HepG2 (cell line): ENCODE results near the gene SNX9. TPM values are rescaled to one million over a fixed set of nuclear protein-coding genes. Genes with fewer than 3 reads are reported as not detected.

Experiments used
- ATAC-seq: fragments of 200-7000 bp; cut with Tn5 transposase; 3 replicates; pipeline ENCODE4 v1.9.1; 2020; ENCODE audit warnings: mild to moderate bottlenecking, moderate library complexity
- BruUV-seq: library from RNA; stranded (reverse); fragments of 400-500 nt; replicated peaks from 2 replicates; lab custom pipeline; 2021; lab: Mats Ljungman, UMichigan
- CTCF ChIA-PET: fragments of 300-600 bp; formaldehyde crosslinking; extraction: SDS; loops from one replicate; lab custom pipeline; 2021; ENCODE audit warnings: low total read pairs, inconsistent platforms, low intra/inter-chr PET ratio; lab: Yijun Ruan, JAX
- POLR2A ChIA-PET: fragments of 350-600 bp; sonication (Branson Sonifier 250); formaldehyde crosslinking; loops from one replicate; lab custom pipeline; 2020; ENCODE audit warnings: antibody characterized with exemption, inconsistent platforms; lab: Yijun Ruan, JAX
- DNase-seq: peaks from one replicate; pipeline ENCODE4 v3.0.0-alpha.2; 2015; ENCODE audit warnings: low spot score
- FAIRE-seq: peaks from 3 replicates; lab custom pipeline; 2011; peaks lifted over from hg19 to GRCh38; lab: Jason Lieb, UNC
- H2AFZ ChIP-seq: one replicate; pipeline ENCODE4 v1.6.1; 2011; ENCODE audit warnings: low read length, inconsistent platforms
- H3K27ac ChIP-seq: fragments of 300-600 bp; 3 replicates; pipeline ENCODE4 v1.8.0; 2011; ENCODE audit warnings: mixed run types, mild to moderate bottlenecking, mixed read lengths, low read length, inconsistent platforms; ENCODE audit not compliant: insufficient read depth; ENCODE audit errors: extremely low read length
- H3K27me3 ChIP-seq, 2 experiments: fragments of 200-600 bp in 1 of 2; 2 replicates in 1 of 2; 3 replicates in 1 of 2; pipeline versions ENCODE4 v1.6.0 to v1.8.0; 2011; ENCODE audit warnings: low read length in 2 of 2, mild to moderate bottlenecking in 2 of 2, moderate library complexity in 2 of 2, inconsistent platforms in 1 of 2; ENCODE audit not compliant: insufficient read depth in 2 of 2, control insufficient read depth in 1 of 2
- H3K36me3 ChIP-seq, 2 experiments: fragments of 200-600 bp in 1 of 2; replicated peaks in 1 of 2; 2 replicates in 1 of 2; 3 replicates in 1 of 2; pipeline versions ENCODE4 v1.5.1 to v1.8.0; 2011; ENCODE audit warnings: low read length in 2 of 2, inconsistent platforms in 1 of 2; ENCODE audit not compliant: insufficient read depth in 2 of 2, control insufficient read depth in 1 of 2
- H3K4me1 ChIP-seq: 2 replicates; pipeline ENCODE4 v1.5.1; 2012; ENCODE audit warnings: low read length, inconsistent platforms; ENCODE audit not compliant: insufficient read depth
- H3K4me2 ChIP-seq: 2 replicates; pipeline ENCODE4 v1.6.0; 2011; ENCODE audit warnings: low read depth, low read length, inconsistent platforms
- H3K4me3 ChIP-seq, 3 experiments: fragments of 200-600 bp in 1 of 3; sonication (generic), shearing (Covaris generic) in 1 of 3; replicated peaks in 1 of 3; 2 replicates each; pipeline ENCODE4 v1.5.1; 2011 to 2016; ENCODE audit warnings: low read length in 3 of 3, inconsistent platforms in 2 of 3, low read depth in 2 of 3, mild to moderate bottlenecking in 2 of 3, control low read depth in 1 of 3, mixed read lengths in 1 of 3; ENCODE audit not compliant: insufficient read depth in 1 of 3
- H3K79me2 ChIP-seq: one replicate; pipeline ENCODE4 v1.6.1; 2011; ENCODE audit warnings: low read length, inconsistent platforms; ENCODE audit not compliant: insufficient read depth
- H3K9ac ChIP-seq: 2 replicates; pipeline ENCODE4 v1.6.0; 2011; ENCODE audit warnings: mild to moderate bottlenecking, low read depth, low read length, inconsistent platforms; ENCODE audit not compliant: insufficient read depth
- H3K9me3 ChIP-seq: 2 replicates; pipeline ENCODE4 v1.5.1; 2012; ENCODE audit warnings: mild to moderate bottlenecking, low read length
- H4K20me1 ChIP-seq: 2 replicates; pipeline ENCODE4 v1.6.0; 2011; ENCODE audit warnings: inconsistent platforms, mild to moderate bottlenecking, low read length, moderate library complexity; ENCODE audit not compliant: insufficient read depth
- AGO2 ChIP-seq: fragments of 200-400 bp; formaldehyde crosslinking; optimal IDR thresholded peaks from 2 replicates; pipeline ENCODE3; 2017; ENCODE audit warnings: mild to moderate bottlenecking, low read depth, low read length, moderate library complexity
- ETV6 ChIP-seq: sonication (generic); formaldehyde crosslinking; conservative IDR thresholded peaks from 2 replicates; pipeline ENCODE4 v1.4.0; 2020; ENCODE audit warnings: missing genetic modification reagents
- HNF4A ChIP-seq: sonication (generic); formaldehyde crosslinking; IDR thresholded peaks from 2 replicates; pipeline ENCODE4 v1.4.0; 2020; ENCODE audit warnings: missing genetic modification reagents
- NFKB2 ChIP-seq: sonication (generic); formaldehyde crosslinking; IDR thresholded peaks from 2 replicates; pipeline ENCODE4 v1.4.0; 2020; ENCODE audit warnings: missing genetic modification reagents, borderline replicate concordance
- SSRP1 ChIP-seq: IDR thresholded peaks from 2 replicates; pipeline ENCODE4 v1.6.1; 2016; ENCODE audit warnings: control low read depth
- STAG1 ChIP-seq: sonication (generic); formaldehyde crosslinking; IDR thresholded peaks from 2 replicates; pipeline ENCODE4 v1.4.0; 2020; ENCODE audit warnings: missing genetic modification reagents
- U2AF1 ChIP-seq: fragments of 200-400 bp; formaldehyde crosslinking; optimal IDR thresholded peaks from 2 replicates; pipeline ENCODE3; 2017; ENCODE audit warnings: mild to moderate bottlenecking, low read depth, low read length
- ZFP36L1 ChIP-seq: sonication (generic); formaldehyde crosslinking; IDR thresholded peaks from 2 replicates; pipeline ENCODE4 v1.8.0; 2022; ENCODE audit warnings: mild to moderate bottlenecking, missing genetic modification reagents, moderate library complexity
- ZNF746 ChIP-seq: sonication (generic); formaldehyde crosslinking; IDR thresholded peaks from 2 replicates; pipeline ENCODE4 v1.8.0; 2022; ENCODE audit warnings: mild to moderate bottlenecking, missing genetic modification reagents
- ZNF768 ChIP-seq: sonication (generic); formaldehyde crosslinking; IDR thresholded peaks from 2 replicates; pipeline ENCODE4 v1.4.0; 2020; ENCODE audit warnings: missing genetic modification reagents
- WGBS: methylation state at CpG from one replicate; pipeline ENCODE4 v1.1.6; 2017; ENCODE audit warnings: low lambda C conversion rate; 5-methylcytosine and 5-hydroxymethylcytosine counted together
- in situ Hi-C: cut with HindIII; loops from 2 replicates; pipeline ENCODE4 v1.10.0; 2017; ENCODE audit warnings: low pct_unique_long_range_greater_than_20kb; ENCODE audit not compliant: extremely low pct_ligation_motif_present
- intact Hi-C: fragments of 100-400 bp; cut with micrococcal nuclease; formaldehyde crosslinking; loops from one replicate; pipeline ENCODE4 v1.10.0; 2022; ENCODE audit not compliant: unreplicated experiment
- polyA plus RNA-seq, 8 experiments: library from polyadenylated mRNA; depleted of rRNA in 3 of 8; stranded (reverse) in 7 of 8; unstranded in 1 of 8; fragments of >200 nt; fragmentation: Illumina TruSeq in 4 of 8; extraction: Trizol in 4 of 8; gene quantifications; 2 replicates each; pipeline versions ENCODE4 v1.2.1 to v1.2.3, GENCODE V29; 2011 to 2016; ENCODE audit warnings: low read depth in 4 of 8, missing spikeins in 1 of 8, mixed read lengths in 1 of 8; ENCODE audit not compliant: insufficient read depth in 1 of 8
- total RNA-seq, 5 experiments: library from RNA; depleted of rRNA; stranded (reverse); fragments of >200 nt; fragmentation: Illumina TruSeq; extraction: Trizol; gene quantifications; 2 replicates each; pipeline ENCODE4 v1.2.3, GENCODE V29; 2016; ENCODE audit warnings: low read depth in 1 of 5
- TF ChIP-seq, protein P1 (sequence below): sonication (generic); formaldehyde crosslinking; IDR thresholded peaks from one replicate; pipeline ENCODE4 v1.5.1; 2020; ENCODE audit warnings: mild to moderate bottlenecking, missing genetic modification reagents; ENCODE audit errors: not compliant biosample characterization

Gene SNX9
- total and polyA plus RNA-seq, 2 of the 13 experiments (the other 11 are each of a cell fraction or from before 2014, with no cell fraction given), result 21.9 to 36.0 TPM

DNA sequence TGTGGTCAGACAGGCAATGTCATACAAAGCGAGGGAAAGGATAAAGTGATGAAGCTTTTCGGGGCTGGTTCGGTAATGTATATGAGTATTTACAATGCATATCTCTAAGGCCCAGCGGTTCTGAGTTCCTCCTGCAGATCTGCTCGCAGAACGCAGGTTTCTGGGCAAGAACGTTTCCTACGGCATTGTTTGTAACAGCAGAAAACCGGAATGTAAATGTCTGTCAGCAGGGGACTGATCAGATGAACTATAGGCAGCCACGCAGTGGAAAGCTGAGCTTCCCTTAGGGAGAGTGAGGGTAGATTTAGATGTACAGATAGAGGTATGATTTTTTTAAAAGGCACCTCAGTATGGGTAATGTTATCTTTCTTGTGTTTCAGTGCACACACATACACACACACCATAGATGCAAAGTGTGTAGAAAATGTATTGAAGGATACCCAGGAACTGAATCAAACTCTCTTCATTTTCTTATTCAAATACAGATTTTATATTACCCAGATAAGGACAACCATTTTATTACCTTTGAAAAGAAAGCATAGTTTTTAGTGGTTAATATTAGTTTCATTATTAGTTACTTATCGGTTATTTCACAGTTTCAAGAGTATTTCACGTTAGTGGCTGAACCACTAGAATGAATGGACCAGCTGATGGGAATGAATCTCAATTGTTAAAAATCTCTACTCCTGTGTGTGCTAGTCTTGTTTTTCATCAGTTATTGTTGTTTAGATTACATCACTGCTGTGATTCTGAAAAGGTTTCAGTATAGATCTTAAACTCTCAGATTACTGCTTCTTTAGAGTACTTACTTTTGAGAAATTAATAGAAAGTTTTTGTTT is 56.2 kb downstream of the SNX9 start:
- Histone ChIP-seq H3K36me3 (peaks cover 22 to 61% of the 10 kb centered on the region in 2 experiments), H3K79me2 (no peaks in the 10 kb centered on the region), H3K4me2 (no peak overlapping the region), H3K4me1 (peaks cover 5% of the 10 kb centered on the region), H3K27ac (no peak overlapping the region), H3K27me3 (no peaks in the 10 kb centered on the region), H3K4me3 (no peak overlapping the region), H3K9me3 (no peaks in the 10 kb centered on the region), H4K20me1 (no peaks in the 10 kb centered on the region; the same call in 1 of the 2 replicates), H2AFZ (no peak overlapping the region), H3K9ac (no peak overlapping the region)
- WGBS, result 97% methylated on average over 12 of the region's 12 CpGs
- intact Hi-C loops (loop anchor here (10.0 kb wide), 1 partner anchor 214 kb away; no protein-coding TSS in a partner anchor), in situ Hi-C loops (no loop called here)
- TF ChIP-seq SSRP1 (CRISPR knock-in tag) (no peak), NFKB2 (CRISPR knock-in tag) (no peak), STAG1 (no peak), ZNF746 (no peak), ETV6 (CRISPR knock-in tag) (no peak), ZNF768 (no peak), U2AF1 (no peak), AGO2 (no peak), HNF4A (no peak), ZFP36L1 (CRISPR knock-in tag) (no peak)
- TF ChIP-seq, protein P1, sequence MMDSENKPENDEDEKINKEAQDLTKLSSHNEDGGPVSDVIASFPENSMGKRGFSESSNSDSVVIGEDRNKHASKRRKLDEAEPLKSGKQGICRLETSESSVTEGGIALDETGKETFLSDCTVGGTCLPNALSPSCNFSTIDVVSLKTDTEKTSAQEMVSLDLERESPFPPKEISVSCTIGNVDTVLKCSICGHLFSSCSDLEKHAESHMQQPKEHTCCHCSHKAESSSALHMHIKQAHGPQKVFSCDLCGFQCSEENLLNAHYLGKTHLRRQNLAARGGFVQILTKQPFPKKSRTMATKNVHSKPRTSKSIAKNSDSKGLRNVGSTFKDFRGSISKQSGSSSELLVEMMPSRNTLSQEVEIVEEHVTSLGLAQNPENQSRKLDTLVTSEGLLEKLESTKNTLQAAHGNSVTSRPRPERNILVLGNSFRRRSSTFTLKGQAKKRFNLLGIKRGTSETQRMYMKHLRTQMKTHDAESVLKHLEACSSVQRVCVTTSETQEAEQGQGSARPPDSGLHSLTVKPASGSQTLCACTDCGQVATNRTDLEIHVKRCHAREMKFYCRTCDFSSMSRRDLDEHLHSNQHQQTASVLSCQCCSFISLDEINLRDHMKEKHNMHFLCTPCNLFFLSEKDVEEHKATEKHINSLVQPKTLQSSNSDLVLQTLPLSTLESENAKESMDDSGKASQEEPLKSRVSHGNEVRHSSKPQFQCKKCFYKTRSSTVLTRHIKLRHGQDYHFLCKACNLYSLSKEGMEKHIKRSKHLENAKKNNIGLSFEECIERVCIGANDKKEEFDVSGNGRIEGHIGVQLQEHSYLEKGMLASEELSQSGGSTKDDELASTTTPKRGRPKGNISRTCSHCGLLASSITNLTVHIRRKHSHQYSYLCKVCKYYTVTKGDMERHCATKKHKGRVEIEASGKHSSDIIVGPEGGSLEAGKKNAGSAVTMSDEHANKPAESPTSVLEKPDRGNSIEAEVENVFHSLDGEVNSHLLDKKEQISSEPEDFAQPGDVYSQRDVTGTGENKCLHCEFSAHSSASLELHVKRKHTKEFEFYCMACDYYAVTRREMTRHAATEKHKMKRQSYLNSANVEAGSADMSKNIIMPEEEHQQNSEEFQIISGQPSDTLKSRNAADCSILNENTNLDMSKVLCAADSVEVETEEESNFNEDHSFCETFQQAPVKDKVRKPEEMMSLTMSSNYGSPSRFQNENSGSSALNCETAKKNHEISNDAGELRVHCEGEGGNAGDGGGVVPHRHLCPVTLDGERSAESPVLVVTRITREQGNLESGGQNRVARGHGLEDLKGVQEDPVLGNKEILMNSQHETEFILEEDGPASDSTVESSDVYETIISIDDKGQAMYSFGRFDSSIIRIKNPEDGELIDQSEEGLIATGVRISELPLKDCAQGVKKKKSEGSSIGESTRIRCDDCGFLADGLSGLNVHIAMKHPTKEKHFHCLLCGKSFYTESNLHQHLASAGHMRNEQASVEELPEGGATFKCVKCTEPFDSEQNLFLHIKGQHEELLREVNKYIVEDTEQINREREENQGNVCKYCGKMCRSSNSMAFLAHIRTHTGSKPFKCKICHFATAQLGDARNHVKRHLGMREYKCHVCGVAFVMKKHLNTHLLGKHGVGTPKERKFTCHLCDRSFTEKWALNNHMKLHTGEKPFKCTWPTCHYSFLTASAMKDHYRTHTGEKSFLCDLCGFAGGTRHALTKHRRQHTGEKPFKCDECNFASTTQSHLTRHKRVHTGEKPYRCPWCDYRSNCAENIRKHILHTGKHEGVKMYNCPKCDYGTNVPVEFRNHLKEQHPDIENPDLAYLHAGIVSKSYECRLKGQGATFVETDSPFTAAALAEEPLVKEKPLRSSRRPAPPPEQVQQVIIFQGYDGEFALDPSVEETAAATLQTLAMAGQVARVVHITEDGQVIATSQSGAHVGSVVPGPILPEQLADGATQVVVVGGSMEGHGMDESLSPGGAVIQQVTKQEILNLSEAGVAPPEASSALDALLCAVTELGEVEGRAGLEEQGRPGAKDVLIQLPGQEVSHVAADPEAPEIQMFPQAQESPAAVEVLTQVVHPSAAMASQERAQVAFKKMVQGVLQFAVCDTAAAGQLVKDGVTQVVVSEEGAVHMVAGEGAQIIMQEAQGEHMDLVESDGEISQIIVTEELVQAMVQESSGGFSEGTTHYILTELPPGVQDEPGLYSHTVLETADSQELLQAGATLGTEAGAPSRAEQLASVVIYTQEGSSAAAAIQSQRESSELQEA (CRISPR knock-in tag), result no peak
- ATAC-seq, result no peak
- ChIA-PET CTCF (no interaction called here), POLR2A (no interaction called here)
- no TSS peak for BruUV-seq
- FAIRE-seq, result no peak
- DNase-seq, result no peak
